ENCODE measurements around the gene TPM2. TPM values are rescaled to one million over a fixed set of nuclear protein-coding genes. Genes with fewer than 3 reads are reported as not detected.
A peak's percentile ranks its signal among the peaks of the same experiment; 100 is the strongest.

TPM2 gene
- polyA plus RNA-seq, 1 experiment, result 1,727 TPM

GRCh38 chr9:35661756-35662350, 27.9 kb downstream of the TPM2 start:
- Histone ChIP-seq H3K4me3 (ENCODE audit: low read depth, low read length) (no peak overlapping the region), H3K27me3 (ENCODE audit: control insufficient read depth, insufficient read depth, low read length) (no peaks in the 10 kb centered on the region), H3K36me3 (ENCODE audit: control insufficient read depth, insufficient read depth, low read length) (peaks cover 3% of the 10 kb centered on the region)
- ChIA-PET CTCF (interaction anchor here (0.5 to 6.5 kb wide), 15 partner anchors 9 to 534 kb away, joined by 3 to 74 read pairs (median 3); partner anchors contain the start of genes CREB3, TLN1 and TPM2), POLR2A (interaction anchor here (0.7 kb wide), 1 partner anchor 150 kb away, joined by 4 read pairs; no protein-coding TSS in a partner anchor)
- no peak for TF ChIP-seq CTCF (IDR thresholded peaks at IDR 0.05; ENCODE audit: insufficient read depth, low read depth, low read length)
- no peak for DNase-seq (ENCODE audit: low read depth)

GRCh38 chr9:35660966-35661415, 28.7 kb downstream of the TPM2 start:
- Histone ChIP-seq H3K4me3 (ENCODE audit: low read depth, low read length) (no peak overlapping the region), H3K27me3 (ENCODE audit: control insufficient read depth, insufficient read depth, low read length) (no peaks in the 10 kb centered on the region), H3K36me3 (ENCODE audit: control insufficient read depth, insufficient read depth, low read length) (peaks cover 3% of the 10 kb centered on the region)
- CTCF ChIA-PET, result interaction anchor here (0.5 to 6.5 kb wide), 17 partner anchors 10 to 533 kb away, joined by 3 to 74 read pairs (median 3); partner anchors contain the start of genes CREB3, TLN1 and TPM2
- POLR2A ChIA-PET, result interaction anchor here (0.7 kb wide), 1 partner anchor 149 kb away, joined by 4 read pairs; no protein-coding TSS in a partner anchor
- TF ChIP-seq CTCF (IDR thresholded peaks at IDR 0.05; ENCODE audit: insufficient read depth, low read depth, low read length), result peak; percentile 73
- no peak for DNase-seq (ENCODE audit: low read depth)

- H3K36me3 ChIP-seq (ENCODE audit: control insufficient read depth, insufficient read depth, low read length), result peaks cover 3% of the 10 kb centered on the region
- POLR2A ChIA-PET, result interaction anchor here (0.5 to 0.6 kb wide), 3 partner anchors 19 to 583 kb away, joined by 3 to 4 read pairs (median 3); no protein-coding TSS in a partner anchor
- DNase-seq (ENCODE audit: low read depth), result no peak
- no peaks in the 10 kb centered on the region for H3K27me3 ChIP-seq (ENCODE audit: control insufficient read depth, insufficient read depth, low read length)
- no peak overlapping the region; the same call in 1 of the 2 replicates for H3K4me3 ChIP-seq (ENCODE audit: low read depth, low read length)
- no peak for TF ChIP-seq CTCF (IDR thresholded peaks at IDR 0.05; ENCODE audit: insufficient read depth, low read depth, low read length)
- CTCF ChIA-PET, result interaction anchor here (0.6 to 6.5 kb wide), 12 partner anchors 10 to 167 kb away, joined by 3 to 74 read pairs (median 10); partner anchors contain the start of genes CREB3, TESK1 and TLN1
Measured at GRCh38 chr9:35659340-35659739, 30.4 kb downstream of the TPM2 start.

GRCh38 chr9:35658968-35659220, 30.8 kb downstream of the TPM2 start:
- TF ChIP-seq CTCF (IDR thresholded peaks at IDR 0.05; ENCODE audit: insufficient read depth, low read depth, low read length), result no peak
- POLR2A ChIA-PET, result interaction anchor here (0.5 to 0.6 kb wide), 3 partner anchors 19 to 583 kb away, joined by 3 to 4 read pairs (median 3); no protein-coding TSS in a partner anchor
- peaks cover 3% of the 10 kb centered on the region for H3K36me3 ChIP-seq (ENCODE audit: control insufficient read depth, insufficient read depth, low read length)
- peak overlapping the region; percentile 69 for H3K4me3 ChIP-seq (ENCODE audit: low read depth, low read length)
- DNase-seq (ENCODE audit: low read depth), result no peak
- CTCF ChIA-PET, result interaction anchor here (0.6 to 6.5 kb wide), 12 partner anchors 10 to 168 kb away, joined by 3 to 74 read pairs (median 7); partner anchors contain the start of genes CREB3, TESK1 and TLN1
- H3K27me3 ChIP-seq (ENCODE audit: control insufficient read depth, insufficient read depth, low read length), result no peaks in the 10 kb centered on the region

Measured in BJ (cell line).